ENCODE results near the gene SPINDOC. TPM values are rescaled to one million over a fixed set of nuclear protein-coding genes. Genes with fewer than 3 reads are reported as not detected.
A peak's percentile ranks its signal among the peaks of the same experiment; 100 is the strongest.
"Not testable (repeated sequence)": the region's sequence is repeated elsewhere in the genome, so short reads cannot be mapped to it uniquely, and the experiment has no call there.

SPINDOC gene
- total and polyA plus RNA-seq, 2 experiments from 2014 or later = 0.86 to 15.3 TPM

GRCh38 chr11:63769714-63770455 is 43.4 kb upstream of the SPINDOC start:
- peak overlapping the region; percentile 78 for H2AFZ ChIP-seq
- no peaks in the 10 kb centered on the region for H3K9me3 ChIP-seq (ENCODE audit: low read depth)
- peaks cover 24% of the 10 kb centered on the region for H3K79me2 ChIP-seq (ENCODE audit: insufficient read depth)
- no peaks in the 10 kb centered on the region for H3K9me2 ChIP-seq (ENCODE audit: insufficient read depth)
- peaks cover 16% of the 10 kb centered on the region for H3F3A ChIP-seq (ENCODE audit: insufficient read depth)
- H3K4me1 ChIP-seq (ENCODE audit: insufficient read depth) = peaks cover 6% of the 10 kb centered on the region; the same call in 1 of the 2 replicates
- H3K9ac ChIP-seq = peak overlapping the region; percentile 64; the same call in 1 of the 2 replicates
- H3K4me3 ChIP-seq = peak overlapping the region; percentile 92
- 51 to 53% methylated on average over 26 to 29 of the region's 35 CpGs for WGBS, 2 experiments (ENCODE audit: low coverage in 1 of 2, low lambda C conversion rate in 2 of 2, missing lambda C conversion rate in 2 of 2)
- peak overlapping the region; percentile 83 for H3K4me2 ChIP-seq (ENCODE audit: unreplicated experiment)
- TF ChIP-seq EZH2phosphoT487 (IDR thresholded peaks at IDR 0.05; ENCODE audit: insufficient read depth, low read depth) = no peak
- TF ChIP-seq EZH2 (IDR thresholded peaks at IDR 0.05; ENCODE audit: insufficient read depth, poor library complexity, severe bottlenecking) = no peak
- DNase-seq = peak; percentile 24
- H3K36me3 ChIP-seq (ENCODE audit: low read depth) = no peaks in the 10 kb centered on the region
- in situ Hi-C loops (cut with MboI) = no loop called here
- H3K27ac ChIP-seq = no peak overlapping the region
- no peaks in the 10 kb centered on the region for H3K27me3 ChIP-seq (replicated peaks; ENCODE audit: insufficient read depth)
- H4K20me1 ChIP-seq (ENCODE audit: insufficient read depth) = no peaks in the 10 kb centered on the region

- H3F3A ChIP-seq (ENCODE audit: insufficient read depth) = peaks cover 16% of the 10 kb centered on the region
- 97 to 98% methylated on average over 7 of the region's 7 CpGs for WGBS, 2 experiments (ENCODE audit: low coverage in 1 of 2, low lambda C conversion rate in 2 of 2, missing lambda C conversion rate in 2 of 2)
- DNase-seq = peak; percentile 46
- H3K27me3 ChIP-seq (replicated peaks; ENCODE audit: insufficient read depth) = no peaks in the 10 kb centered on the region
- H3K4me1 ChIP-seq (ENCODE audit: insufficient read depth) = peaks cover 6% of the 10 kb centered on the region; the same call in 1 of the 2 replicates
- H2AFZ ChIP-seq = no peak overlapping the region
- H3K9me3 ChIP-seq (ENCODE audit: low read depth) = no peaks in the 10 kb centered on the region
- in situ Hi-C loops (cut with MboI) = no loop called here
- TF ChIP-seq EZH2phosphoT487 (IDR thresholded peaks at IDR 0.05; ENCODE audit: insufficient read depth, low read depth) (no peak), EZH2 (IDR thresholded peaks at IDR 0.05; ENCODE audit: insufficient read depth, poor library complexity, severe bottlenecking) (no peak)
- no peak overlapping the region for H3K4me2 ChIP-seq (ENCODE audit: unreplicated experiment)
- no peak overlapping the region for H3K4me3 ChIP-seq
- H4K20me1 ChIP-seq (ENCODE audit: insufficient read depth) = no peaks in the 10 kb centered on the region
- no peak overlapping the region for H3K9ac ChIP-seq
- no peaks in the 10 kb centered on the region for H3K36me3 ChIP-seq (ENCODE audit: low read depth)
- H3K79me2 ChIP-seq (ENCODE audit: insufficient read depth) = peaks cover 18% of the 10 kb centered on the region
- H3K9me2 ChIP-seq (ENCODE audit: insufficient read depth) = no peaks in the 10 kb centered on the region
- H3K27ac ChIP-seq = no peak overlapping the region
These were observed 42.5 kb upstream of the SPINDOC start for GRCh38 chr11:63770763-63771162.

- in situ Hi-C loops (cut with MboI); H3K4me2 ChIP-seq (ENCODE audit: unreplicated experiment); H3K9me3 ChIP-seq (ENCODE audit: low read depth); H3K79me2 ChIP-seq (ENCODE audit: insufficient read depth); H3K36me3 ChIP-seq (ENCODE audit: low read depth); H3K9ac ChIP-seq; H2AFZ ChIP-seq; H3K9me2 ChIP-seq (ENCODE audit: insufficient read depth); H3K4me3 ChIP-seq; H3K27me3 ChIP-seq (replicated peaks; ENCODE audit: insufficient read depth); H4K20me1 ChIP-seq (ENCODE audit: insufficient read depth); H3K4me1 ChIP-seq (ENCODE audit: insufficient read depth); H3K27ac ChIP-seq; DNase-seq: not testable (repeated sequence)
- 90 to 98% methylated on average over 2 of the region's 2 CpGs for WGBS, 2 experiments (ENCODE audit: low coverage in 1 of 2, low lambda C conversion rate in 2 of 2, missing lambda C conversion rate in 2 of 2)
- H3F3A ChIP-seq (ENCODE audit: insufficient read depth) = peaks cover 16% of the 10 kb centered on the region
These were observed 41.4 kb upstream of the SPINDOC start for GRCh38 chr11:63771741-63772318.

GRCh38 chr11:63775191-63775590 is 38.1 kb upstream of the SPINDOC start:
- H2AFZ ChIP-seq = no peak overlapping the region
- no peak overlapping the region for H3K9ac ChIP-seq
- no peaks in the 10 kb centered on the region for H3K9me3 ChIP-seq (ENCODE audit: low read depth)
- no peak overlapping the region for H3K27ac ChIP-seq
- no peaks in the 10 kb centered on the region for H3K79me2 ChIP-seq (ENCODE audit: insufficient read depth)
- no peak overlapping the region for H3K4me3 ChIP-seq
- H4K20me1 ChIP-seq (ENCODE audit: insufficient read depth) = no peaks in the 10 kb centered on the region
- H3F3A ChIP-seq (ENCODE audit: insufficient read depth) = peaks cover 8% of the 10 kb centered on the region
- no peaks in the 10 kb centered on the region for H3K9me2 ChIP-seq (ENCODE audit: insufficient read depth)
- DNase-seq = no peak
- peaks cover 3% of the 10 kb centered on the region; the same call in 1 of the 2 replicates for H3K4me1 ChIP-seq (ENCODE audit: insufficient read depth)
- TF ChIP-seq EZH2phosphoT487 (IDR thresholded peaks at IDR 0.05; ENCODE audit: insufficient read depth, low read depth) = no peak
- in situ Hi-C loops (cut with MboI) = no loop called here
- H3K36me3 ChIP-seq (ENCODE audit: low read depth) = no peaks in the 10 kb centered on the region
- no peak overlapping the region for H3K4me2 ChIP-seq (ENCODE audit: unreplicated experiment)
- WGBS, 2 experiments (ENCODE audit: low coverage in 1 of 2, low lambda C conversion rate in 2 of 2, missing lambda C conversion rate in 2 of 2) = 81 to 84% methylated on average over 3 of the region's 3 CpGs
- H3K27me3 ChIP-seq (replicated peaks; ENCODE audit: insufficient read depth) = no peaks in the 10 kb centered on the region
